ENCODE data around the gene CD55. TPM values are rescaled to one million over a fixed set of nuclear protein-coding genes. Genes with fewer than 3 reads are reported as not detected.

CD55 gene
- total RNA-seq, 1 donor from 2014 or later = 512 TPM

DNA sequence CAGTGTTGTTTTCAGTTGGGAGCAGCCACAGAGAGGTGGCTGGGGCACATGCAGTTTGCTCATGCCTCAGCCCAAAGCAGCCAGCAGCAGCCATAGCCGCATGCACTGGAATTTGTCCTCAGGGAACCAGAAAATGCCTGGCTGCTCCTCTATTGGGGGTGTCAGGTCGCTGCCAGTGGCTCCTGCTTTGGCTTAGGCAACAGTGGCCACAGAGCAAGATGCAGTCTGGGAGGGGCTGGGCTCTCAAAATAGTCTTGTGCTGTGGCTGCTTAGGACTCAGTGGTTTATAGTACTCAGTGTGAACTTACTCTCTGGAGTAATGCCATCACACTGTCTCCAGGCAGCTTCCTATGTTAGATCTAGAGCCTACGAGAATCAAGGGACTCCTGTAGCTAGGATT is 25.0 kb downstream of the CD55 start:
- DNase-seq (no peak), ATAC-seq (peak; percentile 52)
- no peak overlapping the region for H3K4me3 ChIP-seq
- TF ChIP-seq, protein P1, sequence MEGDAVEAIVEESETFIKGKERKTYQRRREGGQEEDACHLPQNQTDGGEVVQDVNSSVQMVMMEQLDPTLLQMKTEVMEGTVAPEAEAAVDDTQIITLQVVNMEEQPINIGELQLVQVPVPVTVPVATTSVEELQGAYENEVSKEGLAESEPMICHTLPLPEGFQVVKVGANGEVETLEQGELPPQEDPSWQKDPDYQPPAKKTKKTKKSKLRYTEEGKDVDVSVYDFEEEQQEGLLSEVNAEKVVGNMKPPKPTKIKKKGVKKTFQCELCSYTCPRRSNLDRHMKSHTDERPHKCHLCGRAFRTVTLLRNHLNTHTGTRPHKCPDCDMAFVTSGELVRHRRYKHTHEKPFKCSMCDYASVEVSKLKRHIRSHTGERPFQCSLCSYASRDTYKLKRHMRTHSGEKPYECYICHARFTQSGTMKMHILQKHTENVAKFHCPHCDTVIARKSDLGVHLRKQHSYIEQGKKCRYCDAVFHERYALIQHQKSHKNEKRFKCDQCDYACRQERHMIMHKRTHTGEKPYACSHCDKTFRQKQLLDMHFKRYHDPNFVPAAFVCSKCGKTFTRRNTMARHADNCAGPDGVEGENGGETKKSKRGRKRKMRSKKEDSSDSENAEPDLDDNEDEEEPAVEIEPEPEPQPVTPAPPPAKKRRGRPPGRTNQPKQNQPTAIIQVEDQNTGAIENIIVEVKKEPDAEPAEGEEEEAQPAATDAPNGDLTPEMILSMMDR (IDR thresholded peaks at IDR 0.05) = no peak
- intact Hi-C loops (cut with DNase I) = no loop called here
- no peak overlapping the region for H3K27ac ChIP-seq
- no peaks in the 10 kb centered on the region for H3K4me1 ChIP-seq
- peaks cover 36% of the 10 kb centered on the region for H3K36me3 ChIP-seq
- no peaks in the 10 kb centered on the region for H3K9me3 ChIP-seq
- H3K27me3 ChIP-seq = no peaks in the 10 kb centered on the region

DNA sequence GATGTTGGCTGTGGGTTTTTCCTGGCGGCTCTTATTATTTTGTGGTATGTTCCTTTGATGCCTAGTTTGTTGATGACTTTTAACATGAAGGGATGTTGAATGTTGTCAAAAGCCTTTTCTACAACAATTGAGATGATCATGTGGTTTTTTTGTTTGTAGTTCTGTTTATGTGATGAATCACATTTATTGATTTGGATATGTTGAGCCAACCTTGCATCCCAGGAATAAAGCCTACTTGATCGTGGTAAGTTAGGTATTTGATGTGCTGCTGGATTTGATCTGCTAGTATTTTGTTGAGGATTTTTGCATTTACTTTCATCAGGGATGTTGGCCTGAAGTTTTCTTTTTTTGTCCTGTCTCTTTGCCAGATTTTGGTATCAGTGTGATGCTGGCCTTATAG is 28.5 kb downstream of the CD55 start:
- intact Hi-C loops (cut with DNase I) = no loop called here
- no peak for ATAC-seq
- Histone ChIP-seq H3K9me3 (no peaks in the 10 kb centered on the region), H3K4me1 (no peaks in the 10 kb centered on the region), H3K4me3 (no peak overlapping the region), H3K27me3 (no peaks in the 10 kb centered on the region), H3K27ac (no peak overlapping the region), H3K36me3 (peaks cover 40% of the 10 kb centered on the region)
- DNase-seq = no peak
- TF ChIP-seq, protein P1 (IDR thresholded peaks at IDR 0.05) = no peak

DNA sequence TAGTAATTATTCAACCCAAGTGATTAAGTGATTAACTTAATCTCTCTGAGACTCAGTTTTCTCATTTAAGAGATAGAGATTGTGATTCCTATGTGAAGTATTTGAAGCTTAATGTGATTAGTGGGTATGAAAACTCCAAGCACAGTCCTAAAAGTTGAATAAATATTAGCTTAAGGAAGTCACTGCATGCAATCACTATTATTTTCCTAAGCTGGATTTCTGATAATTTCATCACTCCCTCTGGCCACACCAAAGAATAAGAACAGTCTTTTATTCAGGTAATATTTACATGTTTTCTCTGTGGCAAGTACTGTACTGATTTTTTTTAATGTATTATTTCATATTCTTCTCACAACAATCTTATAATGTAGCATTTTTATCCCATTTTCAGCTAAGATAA is 31.1 kb downstream of the CD55 start:
- ATAC-seq = no peak
- Histone ChIP-seq H3K27ac (no peak overlapping the region), H3K9me3 (no peaks in the 10 kb centered on the region), H3K36me3 (peaks cover 23% of the 10 kb centered on the region), H3K4me3 (no peak overlapping the region), H3K4me1 (no peaks in the 10 kb centered on the region), H3K27me3 (no peaks in the 10 kb centered on the region)
- TF ChIP-seq, protein P1 (IDR thresholded peaks at IDR 0.05) = no peak
- intact Hi-C loops (cut with DNase I) = no loop called here
- no peak for DNase-seq

DNA sequence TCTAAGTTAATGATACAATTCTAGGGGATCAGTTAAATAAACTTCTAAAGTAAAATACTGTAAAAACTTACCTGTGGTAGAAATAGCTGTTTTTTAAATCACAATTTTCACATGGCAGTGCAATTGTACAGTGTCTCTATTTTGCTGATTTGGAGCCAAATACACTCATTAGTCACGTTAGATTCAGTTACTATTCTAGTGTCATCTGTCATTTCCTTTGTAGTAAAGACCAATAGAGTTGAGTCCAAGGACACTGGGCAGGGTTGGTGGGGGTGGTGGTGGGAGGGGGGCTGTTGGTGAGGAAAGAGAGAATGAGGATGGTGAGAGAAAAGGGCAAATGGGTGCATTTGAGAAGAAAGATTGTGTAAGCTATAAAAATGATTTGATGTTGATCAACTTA is 33.6 kb downstream of the CD55 start:
- Histone ChIP-seq H3K9me3 (no peaks in the 10 kb centered on the region), H3K4me1 (no peaks in the 10 kb centered on the region), H3K4me3 (no peak overlapping the region), H3K36me3 (peaks cover 13% of the 10 kb centered on the region), H3K27ac (no peak overlapping the region), H3K27me3 (no peaks in the 10 kb centered on the region)
- intact Hi-C loops (cut with DNase I) = no loop called here
- DNase-seq (no peak), ATAC-seq (no peak)
- TF ChIP-seq, protein P1 (IDR thresholded peaks at IDR 0.05) = no peak

DNA sequence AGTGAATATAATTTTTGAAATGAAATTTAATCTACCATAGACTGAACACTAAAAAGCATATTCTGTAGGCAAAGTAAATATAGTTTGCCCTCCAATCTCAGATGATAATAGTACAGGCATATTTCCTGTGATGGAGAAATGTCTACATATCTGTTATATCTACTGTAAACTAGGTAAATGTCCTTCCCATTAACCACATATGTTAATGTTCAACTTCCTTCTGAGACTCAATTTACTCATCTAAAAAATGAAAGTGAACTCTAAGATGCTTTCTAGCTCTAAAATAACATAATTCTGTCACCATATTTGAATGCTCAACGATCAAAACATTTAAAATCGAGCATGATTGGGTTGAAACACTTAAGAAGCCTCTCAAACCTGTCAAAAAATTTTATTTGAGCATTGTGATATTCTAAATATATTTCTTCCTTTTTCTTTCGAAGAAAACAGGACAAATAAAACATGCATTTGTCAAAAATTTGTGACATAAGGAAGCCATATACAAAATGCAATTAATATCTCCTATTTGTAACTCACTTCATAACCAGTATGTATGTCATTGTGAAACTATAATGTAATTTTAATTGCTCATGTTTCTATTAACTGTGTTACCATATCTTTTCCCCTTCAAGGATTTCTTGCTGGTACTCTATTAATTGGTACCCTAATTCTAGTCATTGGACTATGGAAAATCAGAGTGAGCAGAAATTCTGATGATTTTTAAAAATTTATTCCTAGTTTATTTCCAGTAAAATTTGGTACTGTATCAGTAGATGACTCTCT is 34.2 kb downstream of the CD55 start:
- H3K36me3 ChIP-seq = peaks cover 17% of the 10 kb centered on the region
- H3K4me3 ChIP-seq = no peak overlapping the region
- no peaks in the 10 kb centered on the region for H3K4me1 ChIP-seq
- no peaks in the 10 kb centered on the region for H3K27me3 ChIP-seq
- no peaks in the 10 kb centered on the region for H3K9me3 ChIP-seq
- TF ChIP-seq, protein P1 (IDR thresholded peaks at IDR 0.05) = no peak
- DNase-seq (no peak), ATAC-seq (no peak)
- H3K27ac ChIP-seq = no peak overlapping the region
- intact Hi-C loops (cut with DNase I) = no loop called here

Data from upper lobe of right lung (tissue), 1 donor.